Loucy (cell line): ENCODE results near the gene CCDC187.

ENCODE experiments used
- H2AFZ ChIP-seq: fragments of 200-600 bp; sonication (generic); 2 replicates; pipeline ENCODE4 v1.6.0; 2016; ENCODE audit warnings: antibody characterized with exemption, mild to moderate bottlenecking, low read length, moderate library complexity
- H3F3A ChIP-seq: fragments of 200-600 bp; 2 replicates; pipeline ENCODE4 v1.6.0; 2016; ENCODE audit warnings: antibody characterized with exemption, low read depth, mild to moderate bottlenecking
- H3K27me3 ChIP-seq: fragments of 200-600 bp; sonication (generic); 2 replicates; pipeline ENCODE4 v1.6.1; 2014; ENCODE audit warnings: low read length, mild to moderate bottlenecking; ENCODE audit not compliant: insufficient read depth, poor library complexity, severe bottlenecking
- H3K36me3 ChIP-seq: fragments of 200-600 bp; sonication (generic); 2 replicates; pipeline ENCODE4 v1.6.1; 2016; ENCODE audit warnings: low read length; ENCODE audit not compliant: insufficient read depth
- H3K4me1 ChIP-seq: fragments of 200-600 bp; sonication (generic); 2 replicates; pipeline ENCODE4 v1.5.1; 2014; ENCODE audit warnings: low read length, mild to moderate bottlenecking; ENCODE audit not compliant: insufficient read depth, poor library complexity, severe bottlenecking
- H3K4me2 ChIP-seq: fragments of 200-600 bp; sonication (generic); 2 replicates; pipeline ENCODE4 v1.6.0; 2014; ENCODE audit warnings: antibody characterized with exemption, low read length, low read depth, mild to moderate bottlenecking; ENCODE audit not compliant: poor library complexity, severe bottlenecking
- H3K4me3 ChIP-seq: fragments of 200-600 bp; sonication (generic); 2 replicates; pipeline ENCODE4 v1.5.1; 2014; ENCODE audit warnings: low read length, mild to moderate bottlenecking, mixed read lengths; ENCODE audit not compliant: poor library complexity, severe bottlenecking
- H3K79me2 ChIP-seq: fragments of 200-600 bp; sonication (generic); 2 replicates; pipeline ENCODE4 v1.6.1; 2014; ENCODE audit warnings: low read length; ENCODE audit not compliant: insufficient read depth
- H3K9ac ChIP-seq: fragments of 200-600 bp; sonication (generic); 2 replicates; pipeline ENCODE4 v1.6.0; 2014; ENCODE audit warnings: mild to moderate bottlenecking, low read depth, low read length, moderate library complexity; ENCODE audit not compliant: poor library complexity, severe bottlenecking
- H3K9me2 ChIP-seq: fragments of 200-600 bp; sonication (generic); replicated peaks from 2 replicates; pipeline ENCODE4 v1.6.1; 2016; ENCODE audit warnings: low read depth, low read length, mixed read lengths
- H3K9me3 ChIP-seq: fragments of 200-600 bp; sonication (generic); 2 replicates; pipeline ENCODE4 v1.6.1; 2014; ENCODE audit warnings: mild to moderate bottlenecking, antibody characterized with exemption, low read length, low read depth; ENCODE audit not compliant: insufficient read depth
- H4K20me1 ChIP-seq: fragments of 200-600 bp; sonication (generic); 2 replicates; pipeline ENCODE4 v1.6.0; 2014; ENCODE audit warnings: antibody characterized with exemption, low read length, mild to moderate bottlenecking; ENCODE audit not compliant: insufficient read depth, poor library complexity, severe bottlenecking
- EZH2phosphoT487 ChIP-seq: fragments of 200-600 bp; IDR thresholded peaks from 2 replicates; pipeline ENCODE4 v1.6.1; 2018; ENCODE audit warnings: antibody characterized with exemption, mild to moderate bottlenecking, moderate library complexity, borderline replicate concordance
- TF ChIP-seq, protein P1 (sequence below): fragments of 200-600 bp; sonication (generic); conservative IDR thresholded peaks from 2 replicates; pipeline ENCODE4 v1.5.1; 2014; ENCODE audit warnings: mild to moderate bottlenecking, antibody characterized with exemption, low read length

The CCDC187 gene

DNA sequence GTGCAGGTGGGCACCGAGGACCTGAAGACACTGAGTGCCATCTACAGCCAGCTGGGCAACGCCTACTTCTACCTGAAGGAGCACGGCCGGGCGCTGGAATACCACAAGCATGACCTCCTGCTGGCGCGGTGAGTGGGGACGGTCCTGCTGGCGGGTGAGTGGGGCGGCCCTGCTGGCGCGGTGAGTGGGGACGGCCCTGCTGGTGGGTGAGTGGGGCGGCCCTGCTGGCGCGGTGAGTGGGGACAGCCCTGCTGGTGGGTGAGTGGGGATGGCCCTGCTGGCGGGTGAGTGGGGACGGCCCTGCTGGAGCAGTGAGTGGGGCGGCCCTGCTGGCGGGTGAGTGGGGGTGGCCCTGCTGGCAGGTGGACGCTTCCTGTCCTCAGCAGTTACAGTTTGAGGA, 30.6 kb upstream of the CCDC187 start:
- H3K9me3 ChIP-seq, result no peaks in the 10 kb centered on the region
- peaks cover 5% of the 10 kb centered on the region for H4K20me1 ChIP-seq
- H3K79me2 ChIP-seq, result peaks cover 11% of the 10 kb centered on the region; the same call in 1 of the 2 replicates
- H3K36me3 ChIP-seq, result no peaks in the 10 kb centered on the region
- H3K4me1 ChIP-seq, result peaks cover 6% of the 10 kb centered on the region
- H3K9ac ChIP-seq, result no peak overlapping the region
- H3K9me2 ChIP-seq, result no peaks in the 10 kb centered on the region
- no peaks in the 10 kb centered on the region for H3K27me3 ChIP-seq
- no peak overlapping the region for H2AFZ ChIP-seq
- H3K4me3 ChIP-seq, result no peak overlapping the region
- TF ChIP-seq EZH2phosphoT487, result no peak
- TF ChIP-seq, protein P1, sequence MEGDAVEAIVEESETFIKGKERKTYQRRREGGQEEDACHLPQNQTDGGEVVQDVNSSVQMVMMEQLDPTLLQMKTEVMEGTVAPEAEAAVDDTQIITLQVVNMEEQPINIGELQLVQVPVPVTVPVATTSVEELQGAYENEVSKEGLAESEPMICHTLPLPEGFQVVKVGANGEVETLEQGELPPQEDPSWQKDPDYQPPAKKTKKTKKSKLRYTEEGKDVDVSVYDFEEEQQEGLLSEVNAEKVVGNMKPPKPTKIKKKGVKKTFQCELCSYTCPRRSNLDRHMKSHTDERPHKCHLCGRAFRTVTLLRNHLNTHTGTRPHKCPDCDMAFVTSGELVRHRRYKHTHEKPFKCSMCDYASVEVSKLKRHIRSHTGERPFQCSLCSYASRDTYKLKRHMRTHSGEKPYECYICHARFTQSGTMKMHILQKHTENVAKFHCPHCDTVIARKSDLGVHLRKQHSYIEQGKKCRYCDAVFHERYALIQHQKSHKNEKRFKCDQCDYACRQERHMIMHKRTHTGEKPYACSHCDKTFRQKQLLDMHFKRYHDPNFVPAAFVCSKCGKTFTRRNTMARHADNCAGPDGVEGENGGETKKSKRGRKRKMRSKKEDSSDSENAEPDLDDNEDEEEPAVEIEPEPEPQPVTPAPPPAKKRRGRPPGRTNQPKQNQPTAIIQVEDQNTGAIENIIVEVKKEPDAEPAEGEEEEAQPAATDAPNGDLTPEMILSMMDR, result no peak
- no peak overlapping the region for H3K4me2 ChIP-seq
- no peaks in the 10 kb centered on the region for H3F3A ChIP-seq

DNA sequence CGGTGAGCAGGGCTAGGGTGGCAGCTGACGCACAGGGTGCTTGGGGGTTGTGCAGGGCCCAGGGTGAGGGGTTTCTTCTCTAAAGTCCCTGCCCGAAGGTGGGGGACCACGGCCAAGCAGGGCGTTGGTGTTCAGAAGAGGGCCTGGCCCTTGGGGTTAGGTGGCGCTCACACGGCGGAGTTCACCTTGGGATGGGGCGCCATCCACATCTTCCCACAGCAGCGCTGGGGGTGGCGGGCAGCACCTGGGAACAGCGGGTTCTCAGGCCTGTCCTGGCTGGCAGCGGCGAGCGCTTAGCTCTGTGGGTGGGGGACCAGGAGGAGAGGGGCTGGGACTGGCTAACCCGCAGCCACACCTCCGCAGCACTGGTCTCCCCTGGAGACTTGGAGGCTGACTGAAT, 29.6 kb upstream of the CCDC187 start:
- Histone ChIP-seq H3K4me2 (no peak overlapping the region), H3K4me1 (peaks cover 17% of the 10 kb centered on the region), H3F3A (no peaks in the 10 kb centered on the region), H4K20me1 (peaks cover 8% of the 10 kb centered on the region), H3K9me3 (no peaks in the 10 kb centered on the region), H2AFZ (no peak overlapping the region), H3K9me2 (no peaks in the 10 kb centered on the region), H3K4me3 (no peak overlapping the region), H3K27me3 (no peaks in the 10 kb centered on the region), H3K36me3 (no peaks in the 10 kb centered on the region), H3K9ac (no peak overlapping the region), H3K79me2 (peaks cover 22% of the 10 kb centered on the region)
- no peak for TF ChIP-seq EZH2phosphoT487
- TF ChIP-seq, protein P1, result no peak

DNA sequence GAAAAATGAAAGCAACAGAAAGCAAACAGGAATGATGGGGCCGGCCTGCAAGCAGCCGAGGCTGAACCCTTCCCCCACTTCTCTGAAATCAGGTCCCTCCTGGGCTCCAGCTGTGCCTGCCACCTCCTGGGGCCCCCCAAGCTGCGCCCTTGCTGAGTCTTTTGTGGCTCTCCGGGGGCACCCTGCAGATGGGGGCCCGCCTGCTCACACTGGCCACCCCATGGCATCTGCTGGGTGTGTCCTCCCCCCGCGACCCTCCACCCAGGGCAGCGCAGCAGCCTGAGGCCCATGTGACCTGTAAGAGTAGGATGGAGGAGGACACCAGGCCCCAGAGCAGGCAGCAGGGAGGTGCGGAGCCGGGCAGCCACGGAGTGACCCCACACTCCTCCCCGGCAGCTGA, 29.2 kb upstream of the CCDC187 start:
- H3K36me3 ChIP-seq, result no peaks in the 10 kb centered on the region
- H4K20me1 ChIP-seq, result peaks cover 10% of the 10 kb centered on the region
- H3K9ac ChIP-seq, result no peak overlapping the region
- no peak overlapping the region for H3K4me2 ChIP-seq
- no peak overlapping the region for H3K4me3 ChIP-seq
- H3K4me1 ChIP-seq, result peaks cover 21% of the 10 kb centered on the region
- H3K27me3 ChIP-seq, result no peaks in the 10 kb centered on the region
- H3K9me2 ChIP-seq, result no peaks in the 10 kb centered on the region
- no peaks in the 10 kb centered on the region for H3F3A ChIP-seq
- H2AFZ ChIP-seq, result no peak overlapping the region
- H3K9me3 ChIP-seq, result no peaks in the 10 kb centered on the region
- H3K79me2 ChIP-seq, result peaks cover 26% of the 10 kb centered on the region
- TF ChIP-seq, protein P1, result no peak
